ENCODE measurements around the gene CCT6A. TPM values are rescaled to one million over a fixed set of nuclear protein-coding genes. Genes with fewer than 3 reads are reported as not detected.
"Not testable (repeated sequence)": the region's sequence is repeated elsewhere in the genome, so short reads cannot be mapped to it uniquely, and the experiment has no call there.

CCT6A gene
- total RNA-seq, 1 donor from 2014 or later, result 150 TPM

GRCh38 chr7:56097700-56098099 is 46.1 kb downstream of the CCT6A start:
- no peak overlapping the region for H3K27ac Mint-ChIP-seq
- H3K27me3 Mint-ChIP-seq, result no peaks in the 10 kb centered on the region
- TF ChIP-seq, protein P1, sequence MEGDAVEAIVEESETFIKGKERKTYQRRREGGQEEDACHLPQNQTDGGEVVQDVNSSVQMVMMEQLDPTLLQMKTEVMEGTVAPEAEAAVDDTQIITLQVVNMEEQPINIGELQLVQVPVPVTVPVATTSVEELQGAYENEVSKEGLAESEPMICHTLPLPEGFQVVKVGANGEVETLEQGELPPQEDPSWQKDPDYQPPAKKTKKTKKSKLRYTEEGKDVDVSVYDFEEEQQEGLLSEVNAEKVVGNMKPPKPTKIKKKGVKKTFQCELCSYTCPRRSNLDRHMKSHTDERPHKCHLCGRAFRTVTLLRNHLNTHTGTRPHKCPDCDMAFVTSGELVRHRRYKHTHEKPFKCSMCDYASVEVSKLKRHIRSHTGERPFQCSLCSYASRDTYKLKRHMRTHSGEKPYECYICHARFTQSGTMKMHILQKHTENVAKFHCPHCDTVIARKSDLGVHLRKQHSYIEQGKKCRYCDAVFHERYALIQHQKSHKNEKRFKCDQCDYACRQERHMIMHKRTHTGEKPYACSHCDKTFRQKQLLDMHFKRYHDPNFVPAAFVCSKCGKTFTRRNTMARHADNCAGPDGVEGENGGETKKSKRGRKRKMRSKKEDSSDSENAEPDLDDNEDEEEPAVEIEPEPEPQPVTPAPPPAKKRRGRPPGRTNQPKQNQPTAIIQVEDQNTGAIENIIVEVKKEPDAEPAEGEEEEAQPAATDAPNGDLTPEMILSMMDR (IDR thresholded peaks at IDR 0.05; ENCODE audit: unreplicated experiment), result no peak
- no peaks in the 10 kb centered on the region for H3K4me1 Mint-ChIP-seq (ENCODE audit: low read depth)
- peaks cover 3% of the 10 kb centered on the region for H3K9me3 Mint-ChIP-seq (ENCODE audit: low read depth)
- no peak for DNase-seq (ENCODE audit: low spot score, unreplicated experiment)
- H3K36me3 Mint-ChIP-seq (ENCODE audit: insufficient read depth), result peaks cover 7% of the 10 kb centered on the region
- no peak overlapping the region for H3K4me3 Mint-ChIP-seq (ENCODE audit: low read depth)

GRCh38 chr7:56098187-56099008 is 46.8 kb downstream of the CCT6A start:
- not testable (repeated sequence) for H3K4me3 Mint-ChIP-seq (ENCODE audit: low read depth); H3K27me3 Mint-ChIP-seq; H3K36me3 Mint-ChIP-seq (ENCODE audit: insufficient read depth); H3K9me3 Mint-ChIP-seq (ENCODE audit: low read depth); H3K27ac Mint-ChIP-seq; H3K4me1 Mint-ChIP-seq (ENCODE audit: low read depth); DNase-seq (ENCODE audit: low spot score, unreplicated experiment)

DNA sequence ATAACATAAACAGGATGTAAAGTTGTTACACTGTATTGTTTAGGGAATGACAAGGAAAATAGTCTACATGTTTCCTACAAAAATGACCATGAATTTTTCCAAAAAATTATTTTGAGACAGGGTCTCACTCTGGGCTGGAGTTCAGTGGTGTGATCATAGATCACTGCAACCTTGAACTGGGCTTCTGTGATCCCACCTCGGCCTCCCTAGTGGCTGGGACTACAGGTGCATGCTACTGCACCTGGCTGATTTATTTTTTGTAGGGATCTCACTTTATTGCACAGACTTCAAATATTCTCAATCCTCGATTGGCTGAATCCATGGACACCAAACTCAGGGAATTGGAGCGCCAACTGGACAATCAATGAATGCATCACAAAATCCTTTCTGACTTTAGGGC is 48.1 kb downstream of the CCT6A start:
- H3K4me1 Mint-ChIP-seq (ENCODE audit: low read depth), result no peaks in the 10 kb centered on the region
- DNase-seq (ENCODE audit: low spot score, unreplicated experiment), result no peak
- TF ChIP-seq, protein P1 (IDR thresholded peaks at IDR 0.05; ENCODE audit: unreplicated experiment), result no peak
- no peak overlapping the region for H3K27ac Mint-ChIP-seq
- H3K36me3 Mint-ChIP-seq (ENCODE audit: insufficient read depth), result peaks cover 9% of the 10 kb centered on the region
- no peaks in the 10 kb centered on the region for H3K27me3 Mint-ChIP-seq
- peaks cover 3% of the 10 kb centered on the region for H3K9me3 Mint-ChIP-seq (ENCODE audit: low read depth)
- H3K4me3 Mint-ChIP-seq (ENCODE audit: low read depth), result no peak overlapping the region

- H3K36me3 Mint-ChIP-seq (ENCODE audit: insufficient read depth); H3K27me3 Mint-ChIP-seq; H3K27ac Mint-ChIP-seq; DNase-seq (ENCODE audit: low spot score, unreplicated experiment); H3K4me3 Mint-ChIP-seq (ENCODE audit: low read depth); H3K4me1 Mint-ChIP-seq (ENCODE audit: low read depth): not testable (repeated sequence)
- H3K9me3 Mint-ChIP-seq (ENCODE audit: low read depth), result peaks cover 14% of the 10 kb centered on the region
Observed at GRCh38 chr7:56104138-56104537, 52.6 kb downstream of the CCT6A start.

DNA sequence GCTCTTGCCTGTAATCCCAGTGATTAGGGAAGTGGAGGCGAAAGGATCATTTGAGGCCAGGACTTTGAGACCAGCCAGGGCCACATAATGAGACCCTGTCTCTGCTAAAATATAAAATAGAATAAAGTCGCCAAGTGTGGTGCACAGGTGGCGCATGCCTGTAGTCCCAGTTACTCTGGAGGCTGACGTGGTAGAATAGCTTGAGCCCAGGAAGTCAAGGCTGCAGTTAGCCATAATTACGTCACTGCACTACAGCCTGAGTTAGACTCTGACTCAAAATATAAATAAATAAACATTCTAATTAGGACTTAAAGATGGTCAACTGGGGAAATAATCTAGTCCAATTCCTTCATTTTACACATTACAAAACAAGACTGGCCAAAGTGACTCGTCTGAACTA is 53.9 kb downstream of the CCT6A start:
- H3K4me3 Mint-ChIP-seq (ENCODE audit: low read depth), result peak overlapping the region; percentile 93
- H3K27ac Mint-ChIP-seq, result peak overlapping the region; percentile 97
- peaks cover 2% of the 10 kb centered on the region for H3K4me1 Mint-ChIP-seq (ENCODE audit: low read depth)
- DNase-seq (ENCODE audit: low spot score, unreplicated experiment), result no peak
- H3K36me3 Mint-ChIP-seq (ENCODE audit: insufficient read depth), result peaks cover 7% of the 10 kb centered on the region
- TF ChIP-seq, protein P1 (IDR thresholded peaks at IDR 0.05; ENCODE audit: unreplicated experiment), result no peak
- peaks cover 10% of the 10 kb centered on the region for H3K9me3 Mint-ChIP-seq (ENCODE audit: low read depth)
- H3K27me3 Mint-ChIP-seq, result no peaks in the 10 kb centered on the region

GRCh38 chr7:56106108-56107073 is 54.8 kb downstream of the CCT6A start, which contains the start of gene CHCHD2:
Gene CHCHD2, minus strand, starts transcription at chr7:56106476. Its CDS starts 63 bp downstream, at chr7:56106413.
- H3K36me3 Mint-ChIP-seq (ENCODE audit: insufficient read depth), result peaks cover 3% of the 10 kb centered on the region
- TF ChIP-seq, protein P1 (IDR thresholded peaks at IDR 0.05; ENCODE audit: unreplicated experiment), result no peak

More at GRCh38 chr7:56106108-56107073, 54.8 kb downstream of the CCT6A start, which contains the start of gene CHCHD2:
- Mint-ChIP-seq H3K27ac (peak within 1 kb of the TSS; percentile 97), H3K4me1 (ENCODE audit: low read depth) (peaks cover 2% of the 10 kb centered on the region), H3K4me3 (ENCODE audit: low read depth) (peak within 1 kb of the TSS; percentile 93), H3K9me3 (ENCODE audit: low read depth) (peaks cover 13% of the 10 kb centered on the region), H3K27me3 (no peaks in the 10 kb centered on the region)
- peak; percentile 59 for DNase-seq (ENCODE audit: low spot score, unreplicated experiment)
